Measurements from ENCODE around the gene DRAP1.
A peak's percentile ranks its signal among the peaks of the same experiment; 100 is the strongest.
"Not testable (repeated sequence)": the region's sequence is repeated elsewhere in the genome, so short reads cannot be mapped to it uniquely, and the experiment has no call there.

Gene DRAP1

DNA sequence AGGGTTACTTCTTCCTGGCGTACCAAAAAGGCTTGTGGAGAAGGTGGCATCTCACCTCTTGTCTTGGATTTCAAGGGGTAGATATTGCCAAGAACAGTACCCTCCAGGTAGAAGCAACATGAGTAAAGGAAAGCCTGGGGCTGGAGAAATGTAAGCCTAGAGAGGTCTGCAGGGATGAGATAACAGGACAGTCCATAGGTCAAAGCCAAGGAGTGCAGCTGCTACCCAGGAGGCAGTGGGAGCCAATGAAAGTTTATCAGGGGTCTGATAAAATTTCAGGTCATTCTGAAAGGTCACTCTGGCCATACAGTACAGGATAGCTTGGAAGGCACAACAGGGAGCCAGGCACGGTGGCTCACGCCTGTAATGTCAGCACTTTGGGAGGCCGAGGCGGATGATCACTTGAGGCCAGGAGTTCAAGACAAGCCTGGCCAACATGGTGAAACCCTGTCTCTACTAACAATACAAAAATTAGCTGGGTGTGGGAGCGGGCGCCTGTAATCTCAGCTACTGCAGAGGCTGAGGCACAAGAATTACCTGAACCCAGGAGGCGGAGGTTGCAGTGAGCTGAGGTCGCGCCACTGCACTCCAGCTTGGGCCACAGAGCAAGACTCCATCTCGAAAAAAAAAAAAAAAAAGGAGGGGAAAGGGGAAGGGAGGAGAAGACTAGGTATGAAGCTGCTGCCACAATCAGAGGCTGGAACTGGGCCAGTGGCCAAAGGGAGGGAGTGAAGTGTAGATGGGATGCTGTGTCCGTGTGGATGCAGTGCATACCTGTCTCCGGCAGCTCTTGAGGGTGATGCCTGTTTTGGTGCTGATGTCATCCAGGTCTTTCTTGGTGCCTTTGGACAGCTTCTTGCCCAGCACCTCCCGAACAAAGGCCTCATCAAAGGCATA, 32.2 kb upstream of the DRAP1 start:
- DNase-seq (ENCODE audit: low read depth in 4 of 4, low spot score in 1 of 4): no peak

- no peak for DNase-seq (ENCODE audit: low read depth in 4 of 4, low spot score in 1 of 4)
Observed at GRCh38 chr11:65887723-65888162, 31.5 kb upstream of the DRAP1 start.

- peak; percentile 88 to 97 (median 94) for DNase-seq (ENCODE audit: low read depth in 4 of 4, low spot score in 1 of 4)
Observed at GRCh38 chr11:65888163-65888814, 30.9 kb upstream of the DRAP1 start, which contains the start of gene FIBP. TSS of gene FIBP (minus strand) at chr11:65888471. CDS start at chr11:65888418, 53 bp downstream.

GRCh38 chr11:65890324-65891218, 28.7 kb upstream of the DRAP1 start, which contains the start of gene CCDC85B:
TSS of gene CCDC85B (plus strand) at chr11:65890673. CDS start at chr11:65890784, 111 bp downstream.
- DNase-seq (ENCODE audit: low read depth in 4 of 4, low spot score in 1 of 4): peak; percentile 94 to 99 (median 96)

GRCh38 chr11:65891219-65892136, 27.7 kb upstream of the DRAP1 start:
- DNase-seq (ENCODE audit: low read depth in 4 of 4, low spot score in 1 of 4): no peak

GRCh38 chr11:65892137-65892540, 27.1 kb upstream of the DRAP1 start:
- DNase-seq (ENCODE audit: low read depth in 4 of 4, low spot score in 1 of 4): not testable (repeated sequence)

- no peak for DNase-seq (ENCODE audit: low read depth in 4 of 4, low spot score in 1 of 4)
Observed at GRCh38 chr11:65892661-65893317, 26.4 kb upstream of the DRAP1 start.

GRCh38 chr11:65894034-65894591, 25.1 kb upstream of the DRAP1 start:
- DNase-seq (ENCODE audit: low read depth in 4 of 4, low spot score in 1 of 4): no peak

- no peak for DNase-seq (ENCODE audit: low read depth in 4 of 4, low spot score in 1 of 4)
Observed at GRCh38 chr11:65895482-65895981, 23.7 kb upstream of the DRAP1 start.

DNA sequence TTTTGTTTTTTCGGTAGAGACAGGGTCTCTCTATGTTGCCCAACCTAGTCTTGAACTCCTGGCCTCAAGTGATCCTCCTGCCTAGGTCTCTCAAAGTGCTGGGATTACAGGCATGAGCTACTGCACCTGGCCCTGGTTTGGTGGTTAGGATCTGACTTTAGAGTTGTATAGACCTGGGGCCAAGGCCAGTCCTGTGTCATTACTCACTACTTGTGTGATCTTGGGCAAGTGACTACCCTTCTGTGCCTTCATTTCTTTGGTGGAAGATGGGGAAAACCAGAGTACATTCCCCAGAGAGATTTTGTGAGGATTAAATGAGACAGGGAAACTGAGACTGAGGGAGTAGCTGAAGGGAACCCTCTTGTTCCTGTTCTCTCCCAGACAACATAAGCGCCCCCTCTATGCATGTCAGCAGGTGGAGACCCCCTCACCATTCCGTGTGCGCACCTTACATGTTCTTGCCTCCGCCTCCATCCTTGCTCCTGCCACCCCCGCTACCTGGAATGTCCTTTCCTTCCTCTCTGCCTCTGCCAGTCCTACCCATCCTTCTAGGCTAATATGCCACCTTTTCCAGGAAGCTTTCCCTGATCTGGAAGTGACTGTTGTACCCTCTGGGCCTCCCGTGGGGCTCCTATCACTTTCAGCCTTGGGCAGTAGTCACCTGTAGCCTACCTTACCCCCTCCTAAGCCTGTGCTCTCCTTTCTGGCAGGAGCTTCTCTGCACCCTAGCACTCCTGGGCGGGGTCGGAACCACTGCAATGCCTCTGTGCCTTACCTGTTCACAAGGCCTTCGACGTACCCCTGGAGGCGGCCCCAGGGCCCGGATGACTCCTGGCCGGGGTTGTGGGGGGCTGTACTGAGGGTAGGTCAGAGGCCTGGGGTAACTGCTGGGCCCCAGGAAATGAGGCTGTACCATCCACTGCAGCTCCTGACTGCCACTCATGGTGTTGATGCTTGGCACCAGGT, 22.9 kb upstream of the DRAP1 start:
- DNase-seq (ENCODE audit: low read depth in 4 of 4, low spot score in 1 of 4): no peak

GRCh38 chr11:65897020-65897471, 22.2 kb upstream of the DRAP1 start:
- DNase-seq (ENCODE audit: low read depth in 4 of 4, low spot score in 1 of 4): no peak

DNA sequence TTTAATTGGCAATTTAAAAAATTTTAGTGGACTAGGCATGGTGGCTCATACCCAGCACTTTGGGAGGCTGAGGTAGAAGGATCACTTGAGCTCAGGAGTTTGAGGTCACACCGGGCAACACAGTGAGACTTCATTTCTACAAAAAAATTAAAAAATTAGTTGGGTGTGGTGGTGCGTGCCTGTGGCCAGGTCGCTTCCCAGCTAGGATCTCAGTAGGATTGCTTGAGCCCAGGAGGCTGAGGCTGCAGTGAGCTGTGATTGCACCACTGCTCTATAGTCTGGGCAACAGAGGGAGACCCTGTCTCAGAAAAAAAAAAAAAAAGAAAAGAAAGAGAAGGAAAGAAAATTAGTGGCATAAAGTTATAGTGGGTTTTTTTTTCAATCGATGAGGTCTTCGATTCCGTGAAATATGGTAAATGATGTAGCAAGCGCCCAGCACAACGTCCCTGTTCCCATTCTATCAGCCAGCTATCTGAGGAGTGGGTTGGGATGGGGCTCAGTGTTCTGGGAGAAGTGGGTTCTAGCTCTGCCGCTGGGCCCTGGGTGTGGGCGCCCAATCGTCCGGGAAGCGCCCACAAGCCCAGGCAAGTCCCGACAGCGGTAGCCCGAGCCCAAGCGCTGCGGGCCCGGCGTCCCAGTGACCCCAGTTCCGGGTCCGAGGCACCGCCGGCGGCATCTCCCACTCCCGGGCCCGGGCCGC, 20.4 kb upstream of the DRAP1 start:
- DNase-seq (ENCODE audit: low read depth in 4 of 4, low spot score in 1 of 4): no peak

GRCh38 chr11:65899356-65900124, 19.7 kb upstream of the DRAP1 start:
- peak in 3 of 4 experiments; percentile 58 to 78 (median 67) for DNase-seq (ENCODE audit: low read depth in 4 of 4, low spot score in 1 of 4)

- DNase-seq (ENCODE audit: low read depth in 4 of 4, low spot score in 1 of 4): peak; percentile 79 to 95 (median 84)
Observed at GRCh38 chr11:65900125-65900898, 18.9 kb upstream of the DRAP1 start, which contains the start of gene FOSL1. TSS of gene FOSL1 (minus strand) at chr11:65900388. CDS start at chr11:65900339, 49 bp downstream.

- DNase-seq (ENCODE audit: low read depth in 4 of 4, low spot score in 1 of 4): no peak
Observed at GRCh38 chr11:65900899-65901180, 18.4 kb upstream of the DRAP1 start.

DNA sequence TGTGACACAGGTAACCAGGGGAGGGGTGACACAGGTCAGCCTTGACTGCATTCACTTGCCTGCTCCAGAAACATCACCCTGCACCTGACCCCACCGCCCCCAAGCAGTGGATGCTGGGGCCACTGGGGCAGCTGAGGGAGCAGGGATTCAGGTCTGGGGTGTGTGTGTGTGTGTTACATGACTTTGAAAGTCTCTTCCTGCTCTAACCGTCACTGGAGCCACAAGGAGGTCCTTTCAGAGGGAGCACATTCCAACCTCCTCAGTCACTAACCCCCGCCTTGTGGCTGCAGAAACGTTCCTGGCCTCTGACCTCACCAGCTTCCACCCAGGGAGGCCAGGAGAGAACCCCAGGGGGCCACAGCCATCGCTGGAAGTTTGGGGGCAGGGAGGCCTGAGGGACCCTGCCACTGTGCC, 16.2 kb upstream of the DRAP1 start:
- DNase-seq (ENCODE audit: low read depth in 4 of 4, low spot score in 1 of 4): no peak

All from stimulated activated CD4-positive, alpha-beta T cell treated with anti-CD3 and anti-CD28 coated beads, Interleukin-1b, Interleukin-23, amount 100 ng/mL, for 24 hours (primary cell).